Measurements from ENCODE around the gene KCNJ1. TPM values are rescaled to one million over a fixed set of nuclear protein-coding genes. Genes with fewer than 3 reads are reported as not detected.

Gene KCNJ1
- total RNA-seq, 4 donors from 2014 or later, result 0.10 to 0.88 (median 0.42) TPM; not detected in 1

DNA sequence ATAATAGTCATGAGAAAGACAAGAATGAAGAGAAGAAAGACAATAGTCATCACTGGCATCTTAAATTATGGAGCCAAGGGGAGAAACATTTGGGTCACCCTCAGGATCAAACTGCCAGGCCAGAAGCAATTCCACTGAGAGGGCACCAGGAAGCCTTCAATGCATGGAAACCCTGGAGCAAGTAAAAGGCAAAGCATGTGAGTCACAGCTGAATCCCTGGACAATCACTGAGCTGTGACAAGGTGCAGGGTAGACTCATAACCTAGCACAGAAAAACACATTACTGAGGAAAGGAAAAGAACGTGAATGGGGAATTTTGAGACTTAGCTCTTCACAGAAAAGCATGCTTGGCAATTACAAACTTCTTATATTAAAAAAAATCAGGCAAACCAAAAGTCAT, 1.6 kb downstream of the KCNJ1 start:
- 94 to 100% methylated on average over 1 of the region's 1 CpG for WGBS, 2 donors
- no peak overlapping the region for H3K4me3 ChIP-seq (ENCODE audit: low read depth, poor library complexity, severe bottlenecking)
- TF ChIP-seq CTCF (IDR thresholded peaks at IDR 0.05), result no peak
- TF ChIP-seq POLR2A (IDR thresholded peaks at IDR 0.05), result no peak
- intact Hi-C loops (cut with DNase I; ENCODE audit: low total_unique reads), result no loop called here
- DNase-seq (ENCODE audit: low spot score in 2 of 2), result no peak

DNA sequence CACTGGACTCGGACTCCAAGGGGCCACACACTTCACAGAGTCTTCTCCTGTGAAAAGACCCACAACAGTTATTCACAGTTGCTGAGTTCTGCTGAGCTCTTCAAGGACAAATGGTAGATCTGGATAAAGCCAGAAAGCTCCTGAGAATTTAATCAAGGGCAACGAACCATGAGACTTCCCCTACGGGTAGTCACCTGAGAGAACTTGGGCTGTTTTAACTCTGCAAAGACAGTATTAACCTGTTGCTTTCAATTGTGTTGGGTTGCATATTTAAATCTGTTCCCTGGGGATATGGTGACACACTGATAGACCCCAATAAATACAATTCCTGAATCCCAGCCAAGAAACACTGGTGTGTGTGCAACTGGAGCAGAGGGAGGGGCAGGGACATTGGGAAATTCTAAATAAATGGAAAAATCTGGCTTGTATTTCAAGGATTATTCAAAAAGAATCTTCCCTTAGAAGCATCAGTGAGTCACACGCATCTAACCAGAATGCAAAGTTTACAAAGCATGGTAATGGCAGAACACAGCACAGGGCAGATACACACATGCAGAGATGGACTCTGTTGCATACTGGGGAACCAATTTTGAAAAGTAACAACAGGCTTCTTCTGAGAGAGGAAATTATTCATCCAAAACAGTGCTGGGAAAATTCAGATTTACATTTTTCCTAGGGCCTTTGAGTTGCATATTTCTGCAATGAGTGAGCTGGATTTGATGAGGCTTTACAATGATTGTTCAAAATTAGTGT, 4.0 kb downstream of the KCNJ1 start:
- TF ChIP-seq POLR2A (IDR thresholded peaks at IDR 0.05), result no peak
- no peak for TF ChIP-seq CTCF (IDR thresholded peaks at IDR 0.05)
- intact Hi-C loops (cut with DNase I; ENCODE audit: low total_unique reads), result no loop called here
- H3K4me3 ChIP-seq (ENCODE audit: low read depth, poor library complexity, severe bottlenecking), result no peak overlapping the region
- DNase-seq (ENCODE audit: low spot score in 2 of 2), result no peak
- WGBS, 2 donors, result 68 to 70% methylated on average over 4 of the region's 4 CpGs

- no peak overlapping the region for H3K4me3 ChIP-seq (ENCODE audit: low read depth, poor library complexity, severe bottlenecking)
- DNase-seq (ENCODE audit: low spot score in 2 of 2), result no peak
- TF ChIP-seq CTCF (IDR thresholded peaks at IDR 0.05), result no peak
- TF ChIP-seq POLR2A (IDR thresholded peaks at IDR 0.05), result no peak
- intact Hi-C loops (cut with DNase I; ENCODE audit: low total_unique reads), result no loop called here
- WGBS, 2 donors, result 92 to 97% methylated on average over 9 of the region's 9 CpGs
These were observed 4.7 kb downstream of the KCNJ1 start for GRCh38 chr11:128862406-128862805.

- DNase-seq (ENCODE audit: low spot score in 2 of 2), result no peak
- TF ChIP-seq CTCF (IDR thresholded peaks at IDR 0.05), result no peak
- TF ChIP-seq POLR2A (IDR thresholded peaks at IDR 0.05), result no peak
- no peak overlapping the region for H3K4me3 ChIP-seq (ENCODE audit: low read depth, poor library complexity, severe bottlenecking)
- intact Hi-C loops (cut with DNase I; ENCODE audit: low total_unique reads), result no loop called here
- 72 to 77% methylated on average over 15 to 16 of the region's 16 CpGs for WGBS, 2 donors
These were observed 6.3 kb downstream of the KCNJ1 start for GRCh38 chr11:128860571-128861361.

DNA sequence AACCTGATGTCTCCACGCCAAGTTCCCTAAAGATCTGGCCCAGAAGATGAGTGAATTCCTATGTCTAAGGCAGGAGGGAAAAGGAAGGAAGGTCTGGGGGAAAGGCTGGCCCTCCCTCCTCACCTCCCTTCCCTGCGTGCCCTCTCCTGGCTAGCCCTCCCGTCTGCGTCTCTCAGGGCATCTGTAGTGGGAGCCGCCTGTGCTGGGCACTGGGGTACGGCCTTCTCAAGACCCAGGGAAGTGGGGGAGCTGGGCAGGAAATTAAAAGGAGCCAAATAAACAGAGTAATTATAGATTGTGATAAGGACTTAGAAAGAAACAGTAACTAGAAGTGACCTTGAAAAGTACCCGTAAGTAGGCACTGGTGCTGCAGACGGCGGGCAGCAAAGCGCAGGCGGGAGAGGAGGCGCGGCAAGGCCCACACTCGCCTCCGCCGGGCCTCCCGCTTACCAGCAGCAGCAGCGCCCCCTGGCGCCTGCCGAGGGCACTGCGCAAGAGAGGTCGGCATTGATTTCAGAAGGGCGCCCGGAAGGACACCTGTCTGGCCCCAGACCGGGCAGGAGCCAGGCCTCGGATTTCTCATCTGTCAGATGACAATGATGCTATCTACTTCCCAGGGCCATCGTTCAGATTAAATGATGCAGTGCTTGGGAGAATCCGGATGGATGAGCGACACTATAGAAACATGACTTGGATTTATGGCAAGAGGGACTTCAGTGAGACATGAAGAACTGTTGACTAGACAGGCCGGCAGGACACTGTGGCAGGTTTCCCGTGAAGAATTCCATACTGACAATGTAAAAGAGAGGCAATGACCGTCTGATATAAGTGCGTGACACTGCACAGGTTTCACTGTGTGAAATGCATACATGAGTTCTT, 7.3 kb downstream of the KCNJ1 start:
- H3K4me3 ChIP-seq (ENCODE audit: low read depth, poor library complexity, severe bottlenecking), result no peak overlapping the region
- WGBS, 2 donors, result 44 to 51% methylated on average over 33 of the region's 33 CpGs
- peak in 1 of 2 donors; percentile 31 for DNase-seq (ENCODE audit: low spot score in 2 of 2)
- intact Hi-C loops (cut with DNase I; ENCODE audit: low total_unique reads), result no loop called here
- no peak for TF ChIP-seq POLR2A (IDR thresholded peaks at IDR 0.05)
- peak in 1 of 3 donors; percentile 17 for TF ChIP-seq CTCF (IDR thresholded peaks at IDR 0.05)

Data from lower leg skin (tissue), 4 donors.